A673 (cell line): ENCODE data around the gene ANKRD49.

Experiments
- EZH2 ChIP-seq: fragments of 200-600 bp; sonication (generic); IDR thresholded peaks from 2 replicates; pipeline ENCODE4 v1.6.1; 2017; ENCODE audit warnings: borderline replicate concordance, low read depth, mild to moderate bottlenecking, mixed read lengths, antibody characterized with exemption, low read length; ENCODE audit not compliant: poor library complexity, severe bottlenecking
- TF ChIP-seq, protein P1 (sequence below): fragments of 300-800, 200-600 bp; sonication (generic); conservative IDR thresholded peaks from 2 replicates; pipeline ENCODE4 v1.5.1; 2017; ENCODE audit warnings: low read depth, mild to moderate bottlenecking, antibody characterized with exemption, low read length, moderate library complexity, mixed read lengths

- TF ChIP-seq, protein P1, sequence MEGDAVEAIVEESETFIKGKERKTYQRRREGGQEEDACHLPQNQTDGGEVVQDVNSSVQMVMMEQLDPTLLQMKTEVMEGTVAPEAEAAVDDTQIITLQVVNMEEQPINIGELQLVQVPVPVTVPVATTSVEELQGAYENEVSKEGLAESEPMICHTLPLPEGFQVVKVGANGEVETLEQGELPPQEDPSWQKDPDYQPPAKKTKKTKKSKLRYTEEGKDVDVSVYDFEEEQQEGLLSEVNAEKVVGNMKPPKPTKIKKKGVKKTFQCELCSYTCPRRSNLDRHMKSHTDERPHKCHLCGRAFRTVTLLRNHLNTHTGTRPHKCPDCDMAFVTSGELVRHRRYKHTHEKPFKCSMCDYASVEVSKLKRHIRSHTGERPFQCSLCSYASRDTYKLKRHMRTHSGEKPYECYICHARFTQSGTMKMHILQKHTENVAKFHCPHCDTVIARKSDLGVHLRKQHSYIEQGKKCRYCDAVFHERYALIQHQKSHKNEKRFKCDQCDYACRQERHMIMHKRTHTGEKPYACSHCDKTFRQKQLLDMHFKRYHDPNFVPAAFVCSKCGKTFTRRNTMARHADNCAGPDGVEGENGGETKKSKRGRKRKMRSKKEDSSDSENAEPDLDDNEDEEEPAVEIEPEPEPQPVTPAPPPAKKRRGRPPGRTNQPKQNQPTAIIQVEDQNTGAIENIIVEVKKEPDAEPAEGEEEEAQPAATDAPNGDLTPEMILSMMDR, result no peak
- no peak for TF ChIP-seq EZH2
Measured at GRCh38 chr11:94457118-94458029, 36.4 kb upstream of the ANKRD49 start.
